Stimulated activated naive CD8-positive, alpha-beta T cell treated with anti-CD3 and anti-CD28 coated beads, Interleukin-15, Interleukin-2, amounts not matched to agents 100 ng/mL and 50 ng/mL, for 24 hours (primary cell): ENCODE measurements around the gene C1QBP.

Experiments used
- H3K27ac Mint-ChIP-seq: one replicate; pipeline ENCODE4 v1.8.0; 2021; ENCODE audit warnings: mild to moderate bottlenecking, mixed read lengths
- H3K27me3 Mint-ChIP-seq: one replicate; pipeline ENCODE4 v1.8.0; 2021; ENCODE audit warnings: mixed read lengths
- H3K36me3 Mint-ChIP-seq: one replicate; pipeline ENCODE4 v1.8.0; 2021; ENCODE audit warnings: low read depth, mixed read lengths
- H3K4me1 Mint-ChIP-seq: one replicate; pipeline ENCODE4 v1.8.0; 2021; ENCODE audit warnings: low read depth, mixed read lengths
- H3K4me3 Mint-ChIP-seq: one replicate; pipeline ENCODE4 v1.8.0; 2021; ENCODE audit warnings: mild to moderate bottlenecking, mixed read lengths
- H3K9me3 Mint-ChIP-seq: one replicate; pipeline ENCODE4 v1.8.0; 2021; ENCODE audit warnings: mixed read lengths

The C1QBP gene

DNA sequence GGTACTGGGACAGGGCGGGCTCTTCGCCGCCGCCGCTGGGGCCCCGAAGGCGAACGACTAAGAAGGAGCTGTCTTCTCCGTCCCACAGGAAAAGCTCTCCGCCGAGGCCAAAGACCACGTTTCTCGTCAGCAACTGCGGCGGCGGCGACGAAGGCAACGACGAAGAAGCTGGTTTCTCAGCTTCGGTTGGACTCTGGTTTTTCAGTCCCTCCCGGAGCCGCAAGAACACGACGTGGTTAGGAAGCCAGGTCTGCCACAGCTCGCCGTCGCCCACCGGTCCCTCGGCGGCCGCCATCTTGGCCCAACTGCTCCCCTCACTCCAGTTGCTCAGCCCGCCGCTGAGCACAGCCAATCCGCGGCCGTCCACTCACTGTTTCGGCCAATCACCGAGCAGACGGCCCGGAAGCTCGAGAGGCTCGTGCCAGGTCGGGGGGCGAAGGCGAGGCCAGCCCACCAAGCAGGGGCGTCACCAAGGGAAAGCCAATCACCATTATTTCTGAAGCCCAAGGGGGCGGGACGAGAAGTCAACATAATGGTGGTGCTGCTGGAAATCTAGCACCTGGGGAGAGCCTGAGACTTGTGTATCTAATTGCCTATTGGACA is 19.5 kb downstream of the C1QBP start, which contains the start of gene NUP88:
Gene NUP88, minus strand, starts transcription at position 307 of the 603 bp plus-strand sequence. Its CDS starts 12 bp downstream, at position 295.
- Mint-ChIP-seq H3K27ac (peak within 1 kb of the TSS; percentile 97), H3K4me3 (peak within 1 kb of the TSS; percentile 99), H3K36me3 (peaks cover 48% of the 10 kb centered on the region), H3K9me3 (no peaks in the 10 kb centered on the region), H3K27me3 (no peaks in the 10 kb centered on the region), H3K4me1 (peaks cover 61% of the 10 kb centered on the region)

- H3K4me1 Mint-ChIP-seq = peaks cover 65% of the 10 kb centered on the region
- no peaks in the 10 kb centered on the region for H3K27me3 Mint-ChIP-seq
- H3K27ac Mint-ChIP-seq = peak overlapping the region; percentile 97
- H3K4me3 Mint-ChIP-seq = peak overlapping the region; percentile 99
- H3K9me3 Mint-ChIP-seq = no peaks in the 10 kb centered on the region
- H3K36me3 Mint-ChIP-seq = peaks cover 48% of the 10 kb centered on the region
Observed at GRCh38 chr17:5418858-5419355, 20.0 kb downstream of the C1QBP start.

DNA sequence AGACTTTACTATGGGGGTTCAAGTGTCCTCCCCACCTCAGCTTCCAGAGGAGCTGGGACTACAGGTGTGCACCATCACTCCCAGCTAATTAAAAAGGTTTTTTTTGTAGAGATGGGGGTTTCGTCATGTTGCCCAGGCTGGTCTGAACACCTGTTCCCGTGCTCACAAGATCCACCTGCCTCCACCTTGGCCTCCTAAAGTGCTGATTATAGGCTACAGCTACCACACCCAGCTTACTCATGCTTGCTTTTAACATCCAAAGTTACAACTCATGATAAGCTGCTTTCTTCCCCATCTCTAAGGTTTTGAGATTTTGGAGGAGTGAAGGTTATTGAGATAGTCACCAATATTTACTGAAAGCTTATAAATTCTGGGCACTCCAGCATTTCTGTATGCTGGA is 22.1 kb downstream of the C1QBP start:
- peak overlapping the region; percentile 68 for H3K4me3 Mint-ChIP-seq
- no peaks in the 10 kb centered on the region for H3K9me3 Mint-ChIP-seq
- no peaks in the 10 kb centered on the region for H3K27me3 Mint-ChIP-seq
- peak overlapping the region; percentile 26 for H3K27ac Mint-ChIP-seq
- H3K36me3 Mint-ChIP-seq = peaks cover 54% of the 10 kb centered on the region
- peaks cover 73% of the 10 kb centered on the region for H3K4me1 Mint-ChIP-seq

GRCh38 chr17:5413682-5414081 is 25.3 kb downstream of the C1QBP start:
- Mint-ChIP-seq H3K27me3 (no peaks in the 10 kb centered on the region), H3K4me1 (peaks cover 67% of the 10 kb centered on the region), H3K27ac (peak overlapping the region; percentile 63)

GRCh38 chr17:5410594-5411272 is 28.2 kb downstream of the C1QBP start:
- H3K27me3 Mint-ChIP-seq = no peaks in the 10 kb centered on the region
- H3K36me3 Mint-ChIP-seq = peaks cover 48% of the 10 kb centered on the region
- peak overlapping the region; percentile 76 for H3K27ac Mint-ChIP-seq
- H3K4me1 Mint-ChIP-seq = peaks cover 43% of the 10 kb centered on the region
- H3K9me3 Mint-ChIP-seq = no peaks in the 10 kb centered on the region
- peak overlapping the region; percentile 27 for H3K4me3 Mint-ChIP-seq

More at GRCh38 chr17:5413682-5414081, 25.3 kb downstream of the C1QBP start:
- H3K36me3 Mint-ChIP-seq = peaks cover 59% of the 10 kb centered on the region
- no peaks in the 10 kb centered on the region for H3K9me3 Mint-ChIP-seq
- H3K4me3 Mint-ChIP-seq = no peak overlapping the region

DNA sequence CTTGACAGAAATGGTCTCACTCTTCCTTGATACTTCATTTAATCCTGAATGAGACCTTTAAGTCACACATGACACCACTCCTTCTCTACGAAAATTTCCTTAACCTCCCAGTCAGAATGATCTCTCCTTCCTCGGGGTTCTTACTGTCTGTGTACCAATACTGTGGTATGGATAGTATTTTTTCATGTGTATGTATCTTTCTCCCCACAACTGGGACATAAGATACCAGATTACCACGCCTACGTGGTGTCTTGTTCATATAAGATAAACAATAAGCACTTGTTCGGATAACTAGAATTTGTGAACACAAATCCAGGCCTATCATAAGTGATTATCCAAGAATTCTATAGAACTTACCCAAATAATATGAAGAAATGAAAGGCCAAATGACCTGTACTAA is 30.8 kb downstream of the C1QBP start:
- no peak overlapping the region for H3K4me3 Mint-ChIP-seq
- H3K27ac Mint-ChIP-seq = no peak overlapping the region
- H3K27me3 Mint-ChIP-seq = no peaks in the 10 kb centered on the region
- H3K36me3 Mint-ChIP-seq = peaks cover 36% of the 10 kb centered on the region
- H3K4me1 Mint-ChIP-seq = peaks cover 31% of the 10 kb centered on the region
- H3K9me3 Mint-ChIP-seq = no peaks in the 10 kb centered on the region

DNA sequence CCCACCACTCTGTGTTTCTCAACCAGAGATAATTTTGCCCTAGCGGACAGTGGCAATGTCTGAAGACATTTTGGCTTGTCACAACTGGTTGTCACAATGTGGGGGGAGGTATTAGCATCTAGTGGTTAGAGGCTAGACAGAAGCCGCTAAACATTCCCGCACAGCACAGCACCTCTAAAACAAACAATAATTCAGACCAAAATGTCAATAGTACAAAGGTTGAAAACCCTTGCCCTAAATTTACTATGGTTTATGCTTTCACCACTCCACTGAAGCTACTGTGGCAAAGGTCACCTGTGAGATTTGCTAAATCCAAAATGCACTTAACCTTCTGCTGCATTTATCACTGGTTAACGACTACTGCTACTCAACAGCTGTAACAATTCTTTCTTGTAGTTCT is 33.6 kb downstream of the C1QBP start:
- peaks cover 10% of the 10 kb centered on the region for H3K4me1 Mint-ChIP-seq
- H3K4me3 Mint-ChIP-seq = no peak overlapping the region
- H3K9me3 Mint-ChIP-seq = no peaks in the 10 kb centered on the region
- H3K36me3 Mint-ChIP-seq = peaks cover 24% of the 10 kb centered on the region
- no peaks in the 10 kb centered on the region for H3K27me3 Mint-ChIP-seq
- H3K27ac Mint-ChIP-seq = no peak overlapping the region

GRCh38 chr17:5399767-5400166 is 39.2 kb downstream of the C1QBP start:
- Mint-ChIP-seq H3K4me1 (peaks cover 16% of the 10 kb centered on the region), H3K4me3 (no peak overlapping the region), H3K9me3 (no peaks in the 10 kb centered on the region), H3K27me3 (no peaks in the 10 kb centered on the region), H3K27ac (no peak overlapping the region), H3K36me3 (peaks cover 48% of the 10 kb centered on the region)

DNA sequence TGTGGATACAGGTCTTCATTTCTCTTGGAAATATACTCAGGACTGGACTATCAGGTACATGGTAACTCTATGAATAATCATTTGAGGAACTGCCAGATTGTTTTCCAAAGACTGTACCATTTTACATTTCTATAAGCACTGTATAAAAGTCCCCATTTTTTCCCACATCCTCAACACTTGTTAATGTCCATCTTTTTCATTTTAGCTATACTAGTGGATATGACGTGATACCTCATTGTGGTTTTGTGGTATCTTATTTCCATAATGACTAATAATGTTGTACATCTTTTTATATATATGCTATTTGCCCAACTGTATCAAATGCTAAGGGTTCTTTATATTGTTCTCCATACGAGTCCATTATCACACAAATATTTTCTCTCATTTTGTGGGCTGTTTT is 42.3 kb downstream of the C1QBP start:
- Mint-ChIP-seq H3K27me3 (no peaks in the 10 kb centered on the region), H3K36me3 (peaks cover 63% of the 10 kb centered on the region), H3K27ac (peak overlapping the region; percentile 72), H3K4me3 (no peak overlapping the region), H3K9me3 (no peaks in the 10 kb centered on the region), H3K4me1 (peaks cover 16% of the 10 kb centered on the region)

- Mint-ChIP-seq H3K27me3 (no peaks in the 10 kb centered on the region), H3K4me3 (no peak overlapping the region), H3K9me3 (no peaks in the 10 kb centered on the region), H3K36me3 (peaks cover 72% of the 10 kb centered on the region), H3K4me1 (peaks cover 11% of the 10 kb centered on the region), H3K27ac (peak overlapping the region; percentile 19)
Observed at GRCh38 chr17:5391678-5392077, 47.3 kb downstream of the C1QBP start.
